HCT116 (cell line): ENCODE data around the gene VIPR1. TPM values are rescaled to one million over a fixed set of nuclear protein-coding genes. Genes with fewer than 3 reads are reported as not detected.

ENCODE experiments used
- ATAC-seq: fragments of 200-7000 bp; cut with Tn5 transposase; 2 replicates; pipeline ENCODE4 v1.9.1; 2020; ENCODE audit warnings: mild to moderate bottlenecking, moderate library complexity
- BruUV-seq: library from RNA; stranded (reverse); fragments of 400-500 nt; replicated peaks from 2 replicates; lab custom pipeline; 2021; lab: Mats Ljungman, UMichigan
- CTCF ChIA-PET: fragments of 300-600 bp; sonication (Branson Sonifier 250); formaldehyde crosslinking; loops from one replicate; lab custom pipeline; 2021; ENCODE audit warnings: antibody characterized with exemption; lab: Charles Lee
- POLR2A ChIA-PET: fragments of 300-600, 350-600 bp; sonication (Branson Sonifier 250); formaldehyde crosslinking; loops from one replicate; lab custom pipeline; 2021; ENCODE audit warnings: antibody characterized with exemption; lab: Charles Lee
- RAD21 ChIA-PET, 2 experiments: fragments of 300-600 bp; sonication (Branson Sonifier 250); formaldehyde crosslinking; loops; one replicate each; lab custom pipeline; 2023; ENCODE audit warnings: low total read pairs in 2 of 2; ENCODE audit not compliant: uncharacterized antibody in 2 of 2, unreplicated experiment in 2 of 2, low non-redundant PET in 1 of 2; lab: Charles Lee
- DNase-seq: peaks from one replicate; pipeline ENCODE4 v3.0.0-alpha.2; 2010; ENCODE audit warnings: low read depth, low spot score
- H2AFZ ChIP-seq: fragments of 200-600 bp; shearing (Covaris generic), sonication (generic); 2 replicates; pipeline ENCODE4 v1.6.1; 2017; ENCODE audit warnings: low read depth, mixed run types, mixed read lengths, antibody characterized with exemption, low read length; ENCODE audit not compliant: poor library complexity, severe bottlenecking
- H3K27ac ChIP-seq: 2 replicates; pipeline ENCODE4 v1.5.1; 2012; ENCODE audit warnings: low read depth, low read length
- H3K27me3 ChIP-seq: fragments of 200-600 bp; sonication (generic); 2 replicates; pipeline ENCODE4 v1.6.1; 2016; ENCODE audit warnings: mixed run types, low read length, mixed read lengths; ENCODE audit not compliant: insufficient read depth
- H3K36me3 ChIP-seq, 2 experiments: fragments of 200-500 bp in 1 of 2; fragments of 200-600 bp in 1 of 2; sonication (Bioruptor generic) in 1 of 2; sonication (generic) in 1 of 2; 2 replicates each; pipeline versions ENCODE4 v1.5.1 to v1.6.1; 2014 to 2016; ENCODE audit warnings: low read length in 2 of 2, inconsistent platforms in 1 of 2, mixed read lengths in 1 of 2, mixed run types in 1 of 2; ENCODE audit not compliant: insufficient read depth in 2 of 2, control insufficient read depth in 1 of 2
- H3K4me1 ChIP-seq, 2 experiments: fragments of 200-600 bp in 1 of 2; sonication (generic) in 1 of 2; 2 replicates each; pipeline versions ENCODE4 v1.5.1 to v1.6.1; 2012 to 2017; ENCODE audit warnings: low read length in 2 of 2, inconsistent platforms in 1 of 2, mild to moderate bottlenecking in 1 of 2, mixed read lengths in 1 of 2, mixed run types in 1 of 2, moderate library complexity in 1 of 2; ENCODE audit not compliant: insufficient read depth in 2 of 2, control insufficient read depth in 1 of 2
- H3K4me2 ChIP-seq: fragments of 200-600 bp; sonication (generic); 2 replicates; pipeline ENCODE4 v1.6.1; 2017; ENCODE audit warnings: mixed run types, low read length, mixed read lengths
- H3K4me3 ChIP-seq, 2 experiments: fragments of 200-600 bp in 1 of 2; sonication (generic) in 1 of 2; replicated peaks in 1 of 2; 2 replicates each; pipeline ENCODE4 v1.5.1; 2011 to 2016; ENCODE audit warnings: low read length in 2 of 2, control low read depth in 1 of 2, low read depth in 1 of 2, mild to moderate bottlenecking in 1 of 2, mixed read lengths in 1 of 2, mixed run types in 1 of 2
- H3K79me2 ChIP-seq: fragments of 200-600 bp; sonication (generic); 2 replicates; pipeline ENCODE4 v1.6.1; 2017; ENCODE audit warnings: mild to moderate bottlenecking, mixed run types, low read length, moderate library complexity, mixed read lengths; ENCODE audit not compliant: insufficient read depth
- H3K9ac ChIP-seq: fragments of 200-600 bp; sonication (generic); 2 replicates; pipeline ENCODE4 v1.6.1; 2016; ENCODE audit warnings: low read length, mixed read lengths
- H3K9me2 ChIP-seq: fragments of 200-600 bp; sonication (generic), shearing (Covaris generic); 2 replicates; pipeline ENCODE4 v1.6.1; 2017; ENCODE audit warnings: mixed run types, mild to moderate bottlenecking, moderate library complexity; ENCODE audit not compliant: insufficient read depth
- H3K9me3 ChIP-seq, 2 experiments: fragments of 200-500 bp in 1 of 2; fragments of 200-600 bp in 1 of 2; sonication (Bioruptor generic) in 1 of 2; sonication (generic) in 1 of 2; 2 replicates each; pipeline ENCODE4 v1.6.1; 2014 to 2017; ENCODE audit warnings: low read length in 2 of 2, mixed read lengths in 2 of 2, inconsistent platforms in 1 of 2, low read depth in 1 of 2, mild to moderate bottlenecking in 1 of 2, mixed run types in 1 of 2, moderate library complexity in 1 of 2; ENCODE audit not compliant: control insufficient read depth in 1 of 2, insufficient read depth in 1 of 2
- H4K20me1 ChIP-seq: fragments of 200-600 bp; sonication (generic), shearing (Covaris generic); 2 replicates; pipeline ENCODE4 v1.6.1; 2017; ENCODE audit warnings: mixed run types, mild to moderate bottlenecking, moderate library complexity; ENCODE audit not compliant: insufficient read depth
- ATF3 ChIP-seq: IDR thresholded peaks from 2 replicates; pipeline ENCODE4 v1.6.1; 2012
- CBX3 ChIP-seq: IDR thresholded peaks from 2 replicates; pipeline ENCODE4 v1.6.1; 2012; ENCODE audit warnings: low read depth
- CEBPB ChIP-seq: IDR thresholded peaks from 2 replicates; pipeline ENCODE4 v1.6.1; 2012; ENCODE audit warnings: low read depth
- CTCF ChIP-seq, 3 experiments: fragments of 200-600 bp in 1 of 3; sonication (generic) in 1 of 3; IDR thresholded peaks in 2 of 3; conservative IDR thresholded peaks in 1 of 3; 2 replicates each; pipeline ENCODE4 v1.5.1; 2012 to 2017; ENCODE audit warnings: low read depth in 2 of 3, low read length in 2 of 3, antibody characterized with exemption in 1 of 3, borderline replicate concordance in 1 of 3, control low read depth in 1 of 3, mild to moderate bottlenecking in 1 of 3, mixed read lengths in 1 of 3, mixed run types in 1 of 3, moderate library complexity in 1 of 3; ENCODE audit not compliant: insufficient read depth in 1 of 3
- EGR1 ChIP-seq: IDR thresholded peaks from 2 replicates; pipeline ENCODE4 v1.6.1; 2012; ENCODE audit warnings: low read depth
- ELF1 ChIP-seq: IDR thresholded peaks from 2 replicates; pipeline ENCODE4 v1.6.1; 2012; ENCODE audit warnings: low read depth, borderline replicate concordance
- EZH2 ChIP-seq: fragments of 200-600 bp; sonication (generic); IDR thresholded peaks from 2 replicates; pipeline ENCODE4 v1.6.1; 2017; ENCODE audit warnings: antibody characterized with exemption, mixed run types
- FOSL1 ChIP-seq: IDR thresholded peaks from 2 replicates; pipeline ENCODE4 v1.6.1; 2012; ENCODE audit warnings: low read depth
- JUND ChIP-seq: IDR thresholded peaks from 2 replicates; pipeline ENCODE4 v1.6.1; 2012
- MAX ChIP-seq: IDR thresholded peaks from 2 replicates; pipeline ENCODE4 v1.6.1; 2012
- POLR2A ChIP-seq: IDR thresholded peaks from 2 replicates; pipeline ENCODE4 v1.7.0; 2011; ENCODE audit warnings: borderline replicate concordance; ENCODE audit not compliant: insufficient read depth, insufficient read length; ENCODE audit errors: extremely low read depth
- POLR2AphosphoS5 ChIP-seq: IDR thresholded peaks from 2 replicates; pipeline ENCODE4 v1.6.1; 2011; ENCODE audit warnings: mild to moderate bottlenecking, low read depth, low read length, moderate library complexity
- RAD21 ChIP-seq: IDR thresholded peaks from 2 replicates; pipeline ENCODE4 v1.6.1; 2012; ENCODE audit warnings: low read depth, mild to moderate bottlenecking
- SIN3A ChIP-seq: IDR thresholded peaks from 2 replicates; pipeline ENCODE4 v1.6.1; 2012; ENCODE audit warnings: low read depth
- SRF ChIP-seq: IDR thresholded peaks from 2 replicates; pipeline ENCODE4 v1.6.1; 2012; ENCODE audit warnings: low read depth
- TCF7L2 ChIP-seq: IDR thresholded peaks from 2 replicates; pipeline ENCODE4 v1.7.0; 2011; ENCODE audit warnings: borderline replicate concordance, inconsistent platforms; ENCODE audit not compliant: insufficient read depth, insufficient read length; ENCODE audit errors: extremely low read depth
- YY1 ChIP-seq: IDR thresholded peaks from 2 replicates; pipeline ENCODE4 v1.6.1; 2011; ENCODE audit warnings: low read length, low read depth, moderate library complexity, mild to moderate bottlenecking; ENCODE audit not compliant: insufficient replicate concordance; ENCODE audit errors: extremely low read depth
- ZFX ChIP-seq: fragments of 450-650 bp; IDR thresholded peaks from 2 replicates; pipeline ENCODE4 v1.6.1; 2017
- ZNF274 ChIP-seq: fragments of 200-500 bp; sonication (Bioruptor generic); IDR thresholded peaks from 2 replicates; pipeline ENCODE4 v1.6.1; 2014; ENCODE audit warnings: mild to moderate bottlenecking, low read depth, low read length, inconsistent platforms
- intact Hi-C: fragments of 100-400 bp; cut with micrococcal nuclease; formaldehyde crosslinking; loops from 2 replicates; pipeline ENCODE4 v1.10.0; 2022
- total RNA-seq: library from RNA; stranded (reverse); gene quantifications from one replicate; pipeline ENCODE4 v1.2.1, GENCODE V29; 2021; ENCODE audit not compliant: unreplicated experiment

Gene VIPR1
- total RNA-seq, 1 experiment from 2014 or later, result 9.6 TPM

GRCh38 chr3:42547401-42547945 is 45.0 kb downstream of the VIPR1 start:
- RAD21 ChIA-PET, result no interaction called here
- intact Hi-C loops, result loop anchor here (1.0 to 10.0 kb wide), 5 partner anchors 105 to 430 kb away; no protein-coding TSS in a partner anchor

More at GRCh38 chr3:42547401-42547945, 45.0 kb downstream of the VIPR1 start:
- Histone ChIP-seq H2AFZ (no peak overlapping the region), H4K20me1 (no peaks in the 10 kb centered on the region), H3K9me3 (no peaks in the 10 kb centered on the region), H3K27me3 (no peaks in the 10 kb centered on the region), H3K4me1 (no peaks in the 10 kb centered on the region), H3K9ac (no peak overlapping the region), H3K36me3 (peaks cover 4 to 5% of the 10 kb centered on the region in 2 experiments; a peak in 3 of 4 replicates), H3K4me3 (no peak overlapping the region), H3K9me2 (no peaks in the 10 kb centered on the region), H3K4me2 (no peak overlapping the region), H3K27ac (no peak overlapping the region), H3K79me2 (no peaks in the 10 kb centered on the region)
- no peak for TF ChIP-seq SRF
- no peak for TF ChIP-seq ATF3
- no peak for TF ChIP-seq ZFX
- peak; percentile 57 for TF ChIP-seq RAD21
- no peak for TF ChIP-seq CEBPB
- TF ChIP-seq POLR2A, result no peak
- TF ChIP-seq EGR1, result no peak
- TF ChIP-seq YY1, result peak; percentile 31
- peak; percentile 69 to 99 (median 98); a peak in 5 of 6 replicates for TF ChIP-seq CTCF (IDR thresholded peaks at IDR 0.05 in 2 of 3, conservative IDR thresholded peaks at IDR 0.05 in 1 of 3; ENCODE audit: borderline replicate concordance in 1 of 3, insufficient read depth in 1 of 3, low read depth in 2 of 3, low read length in 2 of 3)
- TF ChIP-seq CBX3, result no peak
- TF ChIP-seq EZH2, result no peak
- TF ChIP-seq SIN3A, result no peak
- TF ChIP-seq FOSL1, result no peak
- no peak for TF ChIP-seq JUND
- no peak for TF ChIP-seq ELF1
- 0 out of 2 replicates have a peak, but pooled peaks have one; percentile 24 for TF ChIP-seq POLR2AphosphoS5
- no peak for TF ChIP-seq ZNF274
- no peak for TF ChIP-seq TCF7L2
- TF ChIP-seq MAX, result no peak
- ATAC-seq, result peak; percentile 96
- ChIA-PET POLR2A (interaction anchor here (0.6 kb wide), 1 partner anchor 19 kb away, joined by 3 read pairs; no protein-coding TSS in a partner anchor), CTCF (interaction anchor here (0.5 to 4.0 kb wide), 8 partner anchors 11 to 318 kb away, joined by 3 to 24 read pairs (median 4); no protein-coding TSS in a partner anchor)
- BruUV-seq, result no TSS peak
- DNase-seq, result peak; percentile 31
